Measurements from ENCODE around the gene NXT2. TPM values are rescaled to one million over a fixed set of nuclear protein-coding genes. Genes with fewer than 3 reads are reported as not detected.
"Not testable (repeated sequence)": the region's sequence is repeated elsewhere in the genome, so short reads cannot be mapped to it uniquely, and the experiment has no call there.

The NXT2 gene
- total RNA-seq, 4 donors from 2014 or later: 5.1 to 10.7 (median 7.8) TPM

DNA sequence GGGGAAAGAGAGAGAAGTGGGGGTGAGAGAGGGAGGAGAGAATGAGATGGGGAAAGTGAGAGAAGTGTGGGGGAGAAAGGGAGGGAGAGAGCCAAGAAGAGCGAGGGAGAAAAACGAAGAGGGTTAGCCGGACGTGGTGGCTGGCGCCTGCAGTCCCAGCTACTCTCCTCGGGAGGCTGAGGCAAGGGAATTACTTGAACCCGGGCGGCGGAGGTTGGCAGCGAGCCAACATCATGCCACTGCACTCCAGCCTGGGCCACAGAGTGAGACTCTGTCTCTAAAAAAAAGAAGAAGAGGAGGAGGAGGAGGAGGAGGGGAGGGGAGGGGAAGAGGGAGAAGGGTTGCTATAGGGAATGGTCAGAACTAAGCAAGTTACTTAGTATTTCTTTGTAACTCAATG is 1.7 kb upstream of the NXT2 start:
- no peaks in the 10 kb centered on the region for H3K9me3 ChIP-seq
- WGBS, 2 donors: 85 to 90% methylated on average over 10 of the region's 10 CpGs
- TF ChIP-seq EP300 (IDR thresholded peaks at IDR 0.05) (no peak), POLR2A (IDR thresholded peaks at IDR 0.05) (no peak)
- TF ChIP-seq, protein P1, sequence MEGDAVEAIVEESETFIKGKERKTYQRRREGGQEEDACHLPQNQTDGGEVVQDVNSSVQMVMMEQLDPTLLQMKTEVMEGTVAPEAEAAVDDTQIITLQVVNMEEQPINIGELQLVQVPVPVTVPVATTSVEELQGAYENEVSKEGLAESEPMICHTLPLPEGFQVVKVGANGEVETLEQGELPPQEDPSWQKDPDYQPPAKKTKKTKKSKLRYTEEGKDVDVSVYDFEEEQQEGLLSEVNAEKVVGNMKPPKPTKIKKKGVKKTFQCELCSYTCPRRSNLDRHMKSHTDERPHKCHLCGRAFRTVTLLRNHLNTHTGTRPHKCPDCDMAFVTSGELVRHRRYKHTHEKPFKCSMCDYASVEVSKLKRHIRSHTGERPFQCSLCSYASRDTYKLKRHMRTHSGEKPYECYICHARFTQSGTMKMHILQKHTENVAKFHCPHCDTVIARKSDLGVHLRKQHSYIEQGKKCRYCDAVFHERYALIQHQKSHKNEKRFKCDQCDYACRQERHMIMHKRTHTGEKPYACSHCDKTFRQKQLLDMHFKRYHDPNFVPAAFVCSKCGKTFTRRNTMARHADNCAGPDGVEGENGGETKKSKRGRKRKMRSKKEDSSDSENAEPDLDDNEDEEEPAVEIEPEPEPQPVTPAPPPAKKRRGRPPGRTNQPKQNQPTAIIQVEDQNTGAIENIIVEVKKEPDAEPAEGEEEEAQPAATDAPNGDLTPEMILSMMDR (IDR thresholded peaks at IDR 0.05): no peak
- peaks cover 0 to 9% of the 10 kb centered on the region in 2 donors for H3K27me3 ChIP-seq
- no peaks in the 10 kb centered on the region for H3K36me3 ChIP-seq
- peaks cover 0 to 7% (median 0%) of the 10 kb centered on the region in 4 donors for H3K4me1 ChIP-seq
- no peak overlapping the region for H3K4me3 ChIP-seq
- DNase-seq (ENCODE audit: low spot score in 2 of 2): no peak
- no peak overlapping the region for H3K27ac ChIP-seq

DNA sequence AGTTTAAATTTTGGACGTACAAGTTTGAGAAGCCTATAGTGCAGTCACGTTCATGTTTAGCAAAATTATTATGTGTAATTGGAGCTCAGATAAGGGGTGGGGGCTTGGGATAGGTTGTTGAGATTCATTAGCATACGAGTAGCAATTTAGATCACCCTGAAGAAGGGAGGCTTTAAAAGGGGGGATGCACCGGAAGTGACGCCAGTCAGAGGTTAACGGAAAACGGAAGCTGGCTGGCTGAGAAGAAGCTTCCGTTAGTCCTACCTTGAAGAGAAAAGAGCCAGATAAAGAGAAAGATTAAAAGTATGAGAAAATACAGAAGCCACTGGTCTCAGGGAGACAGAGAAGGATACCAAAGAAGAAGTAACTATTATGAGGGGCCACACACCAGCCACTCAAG is 1.1 kb upstream of the NXT2 start:
- Histone ChIP-seq H3K27me3 (peaks cover 0 to 7% of the 10 kb centered on the region in 2 donors), H3K9me3 (no peaks in the 10 kb centered on the region), H3K4me1 (peaks cover 0 to 7% (median 0%) of the 10 kb centered on the region in 4 donors), H3K36me3 (no peaks in the 10 kb centered on the region), H3K4me3 (no peak overlapping the region), H3K27ac (no peak overlapping the region)
- DNase-seq (ENCODE audit: low spot score in 2 of 2): no peak
- WGBS, 2 donors: 86 to 89% methylated on average over 8 of the region's 8 CpGs
- TF ChIP-seq, protein P1 (IDR thresholded peaks at IDR 0.05): no peak
- TF ChIP-seq EP300 (IDR thresholded peaks at IDR 0.05) (no peak), POLR2A (IDR thresholded peaks at IDR 0.05) (no peak)

DNA sequence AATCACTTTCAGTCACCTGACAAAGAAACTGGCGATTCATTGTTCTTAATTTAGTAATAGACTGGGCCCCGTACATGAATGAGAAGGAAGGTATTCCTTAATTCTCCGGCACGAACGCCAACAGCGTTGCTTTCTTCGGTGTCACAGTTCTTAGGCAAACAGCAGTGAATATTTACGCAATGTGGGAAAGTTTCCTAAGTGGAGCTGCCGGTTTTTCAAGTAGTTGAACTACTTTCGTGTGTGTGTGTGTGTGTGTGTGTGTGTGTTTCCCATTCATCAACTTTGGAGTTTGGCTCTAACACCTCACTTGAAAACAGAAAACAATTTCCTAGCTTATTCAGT is 651 bp downstream of the NXT2 start:
- DNase-seq (ENCODE audit: low spot score in 2 of 2): peak in 1 of 2 donors; percentile 21
- H3K9me3 ChIP-seq: no peaks in the 10 kb centered on the region
- H3K4me3 ChIP-seq: peak overlapping the region; percentile 35 to 60 (median 52)
- peaks cover 0 to 8% of the 10 kb centered on the region in 2 donors for H3K27me3 ChIP-seq
- H3K36me3 ChIP-seq: no peaks in the 10 kb centered on the region
- peaks cover 0 to 7% (median 0%) of the 10 kb centered on the region in 4 donors for H3K4me1 ChIP-seq
- 0 to 42% methylated on average over 10 of the region's 10 CpGs for WGBS, 2 donors
- TF ChIP-seq EP300 (IDR thresholded peaks at IDR 0.05) (no peak), POLR2A (IDR thresholded peaks at IDR 0.05) (no peak)
- TF ChIP-seq, protein P1 (IDR thresholded peaks at IDR 0.05): no peak
- peak overlapping the region; percentile 82 to 94 (median 90) for H3K27ac ChIP-seq

DNA sequence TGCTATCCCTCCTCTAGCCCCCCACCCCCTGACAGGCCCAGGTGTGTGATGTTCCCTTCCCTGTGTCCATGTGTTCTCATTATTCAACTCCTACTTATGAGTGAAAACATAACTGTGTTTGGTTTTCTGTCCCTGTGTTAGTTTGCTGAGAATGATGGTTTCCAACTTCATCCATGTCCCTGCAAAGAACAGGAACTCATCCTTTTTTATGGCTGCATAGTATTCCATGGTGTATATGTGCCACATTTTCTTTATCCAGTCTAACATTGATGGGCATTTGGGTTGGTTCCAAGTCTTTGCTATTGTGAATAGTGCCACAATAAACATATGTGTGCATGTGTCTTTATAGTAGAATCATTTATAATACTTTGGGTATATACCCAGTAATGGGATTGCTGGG is 2.4 kb downstream of the NXT2 start:
- H3K4me1 ChIP-seq; H3K36me3 ChIP-seq; H3K9me3 ChIP-seq; H3K27me3 ChIP-seq; DNase-seq (ENCODE audit: low spot score in 2 of 2); H3K27ac ChIP-seq; H3K4me3 ChIP-seq: not testable (repeated sequence)

DNA sequence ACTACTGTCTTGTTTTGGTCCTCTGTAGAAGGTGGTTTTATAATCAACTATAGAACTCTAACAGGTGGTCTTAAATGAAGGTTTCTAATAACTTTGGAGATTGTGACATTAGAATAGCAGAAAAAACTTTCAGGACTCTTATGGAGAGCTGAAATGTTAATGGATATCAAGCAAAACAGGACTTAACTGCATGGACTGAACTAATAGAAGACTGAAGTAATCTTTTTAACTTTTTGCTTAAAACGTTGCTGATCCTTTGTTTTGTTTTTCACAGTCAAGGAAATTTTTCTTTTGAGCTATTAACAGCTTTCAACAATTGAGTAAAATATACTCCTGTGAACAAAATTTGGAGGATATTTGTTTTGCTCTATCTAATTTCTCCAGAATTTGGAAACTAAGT is 17.2 kb downstream of the NXT2 start:
- TF ChIP-seq, protein P1 (IDR thresholded peaks at IDR 0.05): no peak
- no peak for DNase-seq (ENCODE audit: low spot score in 2 of 2)
- H3K27me3 ChIP-seq: peaks cover 0 to 4% of the 10 kb centered on the region in 2 donors
- H3K4me3 ChIP-seq: no peak overlapping the region
- 34% methylated on average over 1 of the region's 1 CpG for WGBS, 2 donors
- H3K4me1 ChIP-seq: no peaks in the 10 kb centered on the region
- no peak overlapping the region for H3K27ac ChIP-seq
- H3K9me3 ChIP-seq: no peaks in the 10 kb centered on the region
- H3K36me3 ChIP-seq: no peaks in the 10 kb centered on the region

DNA sequence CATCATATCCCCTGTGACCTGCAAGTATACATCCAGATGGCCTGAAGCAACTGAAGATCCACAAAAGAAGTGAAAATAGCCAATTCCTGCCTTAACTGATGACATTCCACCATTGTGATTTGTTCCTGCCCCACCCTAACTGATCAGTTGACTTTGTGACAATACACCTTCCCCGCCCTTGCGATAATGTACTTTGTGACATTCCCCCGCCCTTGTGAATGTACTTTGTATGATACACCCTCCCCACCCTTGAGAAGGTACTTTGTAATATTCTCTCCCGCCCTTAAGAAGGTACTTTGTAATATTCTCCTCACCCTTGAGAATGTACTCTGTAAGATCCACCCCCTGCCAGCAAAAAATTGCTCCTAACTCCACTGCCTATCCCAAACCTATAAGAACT is 39.4 kb downstream of the NXT2 start:
- not testable (repeated sequence) for H3K27me3 ChIP-seq; H3K27ac ChIP-seq; H3K9me3 ChIP-seq; H3K36me3 ChIP-seq; H3K4me3 ChIP-seq; DNase-seq (ENCODE audit: low spot score in 2 of 2); H3K4me1 ChIP-seq
- 67 to 70% methylated on average over 4 of the region's 4 CpGs for WGBS, 2 donors

Data from tibial nerve (tissue), 4 donors.